ENCODE data around the gene SMIM13.
A peak's percentile ranks its signal among the peaks of the same experiment; 100 is the strongest.

Gene SMIM13

GRCh38 chr6:11132194-11132888 lies 38.7 kb downstream of the SMIM13 start:
- Histone ChIP-seq H4K5ac (ENCODE audit: low read length) (no peak overlapping the region), H3K27ac (ENCODE audit: low read depth, low read length) (no peak overlapping the region), H3K79me2 (ENCODE audit: control insufficient read depth, insufficient read depth, low read length) (peaks cover 16% of the 10 kb centered on the region), H2BK15ac (replicated peaks; ENCODE audit: low read depth) (no peak overlapping the region), H3K9ac (ENCODE audit: low read length) (no peak overlapping the region), H3K4me3 (ENCODE audit: low read length) (no peak overlapping the region), H4K8ac (ENCODE audit: low read depth, low read length) (no peak overlapping the region), H3K4me1 (ENCODE audit: control insufficient read depth, low read depth, low read length) (no peaks in the 10 kb centered on the region), H3K79me1 (ENCODE audit: low read length) (peaks cover 15% of the 10 kb centered on the region), H3K27me3 (ENCODE audit: insufficient read depth, low read length, poor library complexity) (no peaks in the 10 kb centered on the region), H2BK5ac (ENCODE audit: low read length) (no peak overlapping the region), H3K56ac (ENCODE audit: low read length) (no peak overlapping the region), H3K18ac (ENCODE audit: low read length) (no peak overlapping the region), H3K4me2 (ENCODE audit: low read length) (no peak overlapping the region), H3K4ac (ENCODE audit: low read depth, low read length) (no peak overlapping the region), H3K36me3 (ENCODE audit: control insufficient read depth, insufficient read depth, low read length) (no peaks in the 10 kb centered on the region), H2BK120ac (ENCODE audit: low read depth, low read length) (no peak overlapping the region), H2AK5ac (ENCODE audit: low read length) (no peak overlapping the region), H3K23ac (ENCODE audit: low read length) (no peak overlapping the region)
- DNase-seq: no peak
- WGBS (ENCODE audit: extremely low coverage, insufficient coverage, low lambda C conversion rate): no CpG with 5 or more reads among the region's 6 CpGs

GRCh38 chr6:11133281-11133680 lies 39.6 kb downstream of the SMIM13 start:
- H3K23ac ChIP-seq (ENCODE audit: low read length): no peak overlapping the region
- DNase-seq: no peak
- H3K4ac ChIP-seq (ENCODE audit: low read depth, low read length): no peak overlapping the region
- no peak overlapping the region for H3K18ac ChIP-seq (ENCODE audit: low read length)
- H3K9ac ChIP-seq (ENCODE audit: low read length): no peak overlapping the region
- no peaks in the 10 kb centered on the region for H3K4me1 ChIP-seq (ENCODE audit: control insufficient read depth, low read depth, low read length)
- no peak overlapping the region for H2BK15ac ChIP-seq (replicated peaks; ENCODE audit: low read depth)
- H2AK5ac ChIP-seq (ENCODE audit: low read length): no peak overlapping the region
- H2BK120ac ChIP-seq (ENCODE audit: low read depth, low read length): no peak overlapping the region
- H2BK5ac ChIP-seq (ENCODE audit: low read length): no peak overlapping the region
- H3K36me3 ChIP-seq (ENCODE audit: control insufficient read depth, insufficient read depth, low read length): no peaks in the 10 kb centered on the region
- H3K79me1 ChIP-seq (ENCODE audit: low read length): peaks cover 10% of the 10 kb centered on the region
- no peak overlapping the region for H3K4me2 ChIP-seq (ENCODE audit: low read length)
- H3K56ac ChIP-seq (ENCODE audit: low read length): no peak overlapping the region
- H4K5ac ChIP-seq (ENCODE audit: low read length): no peak overlapping the region
- no CpG with 5 or more reads among the region's 5 CpGs for WGBS (ENCODE audit: extremely low coverage, insufficient coverage, low lambda C conversion rate)
- H3K4me3 ChIP-seq (ENCODE audit: low read length): no peak overlapping the region
- peaks cover 11% of the 10 kb centered on the region for H3K79me2 ChIP-seq (ENCODE audit: control insufficient read depth, insufficient read depth, low read length)
- no peaks in the 10 kb centered on the region for H3K27me3 ChIP-seq (ENCODE audit: insufficient read depth, low read length, poor library complexity)
- H3K27ac ChIP-seq (ENCODE audit: low read depth, low read length): no peak overlapping the region
- no peak overlapping the region for H4K8ac ChIP-seq (ENCODE audit: low read depth, low read length)

- no peak overlapping the region for H2BK5ac ChIP-seq (ENCODE audit: low read length)
- H4K8ac ChIP-seq (ENCODE audit: low read depth, low read length): no peak overlapping the region
- no peaks in the 10 kb centered on the region for H3K79me2 ChIP-seq (ENCODE audit: control insufficient read depth, insufficient read depth, low read length)
- H3K4me3 ChIP-seq (ENCODE audit: low read length): no peak overlapping the region
- H2BK15ac ChIP-seq (replicated peaks; ENCODE audit: low read depth): no peak overlapping the region
- no peak overlapping the region for H3K4me2 ChIP-seq (ENCODE audit: low read length)
- no peak overlapping the region for H3K4ac ChIP-seq (ENCODE audit: low read depth, low read length)
- no peaks in the 10 kb centered on the region for H3K4me1 ChIP-seq (ENCODE audit: control insufficient read depth, low read depth, low read length)
- no peak overlapping the region for H3K23ac ChIP-seq (ENCODE audit: low read length)
- no peak overlapping the region for H3K27ac ChIP-seq (ENCODE audit: low read depth, low read length)
- DNase-seq: peak; percentile 37
- no peak overlapping the region for H2AK5ac ChIP-seq (ENCODE audit: low read length)
- H3K79me1 ChIP-seq (ENCODE audit: low read length): peaks cover 3% of the 10 kb centered on the region
- no peak overlapping the region for H3K9ac ChIP-seq (ENCODE audit: low read length)
- no peaks in the 10 kb centered on the region for H3K27me3 ChIP-seq (ENCODE audit: insufficient read depth, low read length, poor library complexity)
- no peak overlapping the region for H3K18ac ChIP-seq (ENCODE audit: low read length)
- H4K5ac ChIP-seq (ENCODE audit: low read length): no peak overlapping the region
- no peak overlapping the region for H3K56ac ChIP-seq (ENCODE audit: low read length)
- no peaks in the 10 kb centered on the region for H3K36me3 ChIP-seq (ENCODE audit: control insufficient read depth, insufficient read depth, low read length)
- H2BK120ac ChIP-seq (ENCODE audit: low read depth, low read length): no peak overlapping the region
Measured at GRCh38 chr6:11136809-11137208, 43.2 kb downstream of the SMIM13 start.

GRCh38 chr6:11139051-11139960 lies 45.7 kb downstream of the SMIM13 start:
- Histone ChIP-seq H4K8ac (ENCODE audit: low read depth, low read length) (no peak overlapping the region), H3K79me2 (ENCODE audit: control insufficient read depth, insufficient read depth, low read length) (no peaks in the 10 kb centered on the region), H3K18ac (ENCODE audit: low read length) (no peak overlapping the region), H3K4me2 (ENCODE audit: low read length) (no peak overlapping the region), H3K4me1 (ENCODE audit: control insufficient read depth, low read depth, low read length) (no peaks in the 10 kb centered on the region), H3K4me3 (ENCODE audit: low read length) (no peak overlapping the region), H4K5ac (ENCODE audit: low read length) (no peak overlapping the region), H3K36me3 (ENCODE audit: control insufficient read depth, insufficient read depth, low read length) (no peaks in the 10 kb centered on the region), H3K4ac (ENCODE audit: low read depth, low read length) (no peak overlapping the region), H2BK5ac (ENCODE audit: low read length) (no peak overlapping the region), H2BK15ac (replicated peaks; ENCODE audit: low read depth) (no peak overlapping the region), H3K56ac (ENCODE audit: low read length) (no peak overlapping the region), H3K27me3 (ENCODE audit: insufficient read depth, low read length, poor library complexity) (no peaks in the 10 kb centered on the region), H2AK5ac (ENCODE audit: low read length) (no peak overlapping the region), H3K27ac (ENCODE audit: low read depth, low read length) (no peak overlapping the region), H3K9ac (ENCODE audit: low read length) (no peak overlapping the region), H3K79me1 (ENCODE audit: low read length) (peaks cover 1% of the 10 kb centered on the region), H2BK120ac (ENCODE audit: low read depth, low read length) (no peak overlapping the region), H3K23ac (ENCODE audit: low read length) (no peak overlapping the region)
- 100% methylated on average over 1 of the region's 3 CpGs for WGBS (ENCODE audit: extremely low coverage, insufficient coverage, low lambda C conversion rate)
- peak; percentile 34 for DNase-seq

- Histone ChIP-seq H2BK5ac (ENCODE audit: low read length) (no peak overlapping the region), H3K27me3 (ENCODE audit: insufficient read depth, low read length, poor library complexity) (no peaks in the 10 kb centered on the region), H4K8ac (ENCODE audit: low read depth, low read length) (no peak overlapping the region), H3K4me3 (ENCODE audit: low read length) (no peak overlapping the region), H4K5ac (ENCODE audit: low read length) (no peak overlapping the region), H3K36me3 (ENCODE audit: control insufficient read depth, insufficient read depth, low read length) (no peaks in the 10 kb centered on the region), H3K56ac (ENCODE audit: low read length) (no peak overlapping the region), H2BK15ac (replicated peaks; ENCODE audit: low read depth) (no peak overlapping the region), H3K18ac (ENCODE audit: low read length) (no peak overlapping the region), H3K79me1 (ENCODE audit: low read length) (peaks cover 1% of the 10 kb centered on the region), H3K4me1 (ENCODE audit: control insufficient read depth, low read depth, low read length) (no peaks in the 10 kb centered on the region), H2BK120ac (ENCODE audit: low read depth, low read length) (no peak overlapping the region), H3K9ac (ENCODE audit: low read length) (no peak overlapping the region), H3K27ac (ENCODE audit: low read depth, low read length) (no peak overlapping the region), H3K4ac (ENCODE audit: low read depth, low read length) (no peak overlapping the region), H3K4me2 (ENCODE audit: low read length) (no peak overlapping the region), H3K23ac (ENCODE audit: low read length) (no peak overlapping the region), H2AK5ac (ENCODE audit: low read length) (no peak overlapping the region), H3K79me2 (ENCODE audit: control insufficient read depth, insufficient read depth, low read length) (no peaks in the 10 kb centered on the region)
- peak; percentile 44 for DNase-seq
- no CpG with 5 or more reads among the region's 3 CpGs for WGBS (ENCODE audit: extremely low coverage, insufficient coverage, low lambda C conversion rate)
Measured at GRCh38 chr6:11140056-11140455, 46.4 kb downstream of the SMIM13 start.
